K562 (cell line): ENCODE measurements around the gene HSPA2. TPM values are rescaled to one million over a fixed set of nuclear protein-coding genes. Genes with fewer than 3 reads are reported as not detected.

ENCODE experiments used
- BHLHE40 ChIP-seq: IDR thresholded peaks from 2 replicates; pipeline ENCODE4 v1.6.1; 2011; ENCODE audit warnings: low read length, improper control_type of control experiment
- CREM ChIP-seq: IDR thresholded peaks from 2 replicates; pipeline ENCODE4 v1.6.1; 2014; ENCODE audit warnings: antibody characterized with exemption, low read depth
- DPF2 ChIP-seq: fragments of 450-650 bp; IDR thresholded peaks from 2 replicates; pipeline ENCODE4 v1.6.1; 2016
- FIP1L1 ChIP-seq: fragments of 200-400 bp; formaldehyde crosslinking; IDR thresholded peaks from 2 replicates; pipeline ENCODE4 v1.6.1; 2018; ENCODE audit warnings: mild to moderate bottlenecking, low read depth, low read length; ENCODE audit not compliant: poor library complexity, severe bottlenecking
- HDAC8 ChIP-seq: fragments of 450-650 bp; IDR thresholded peaks from 2 replicates; pipeline ENCODE4 v1.6.1; 2016; ENCODE audit warnings: mild to moderate bottlenecking, missing genetic modification characterization, moderate library complexity, missing compliant biosample characterization
- KAT8 ChIP-seq: fragments of 450-650 bp; IDR thresholded peaks from 2 replicates; pipeline ENCODE4 v1.6.1; 2016; ENCODE audit warnings: low read depth, mild to moderate bottlenecking
- KLF16 ChIP-seq: IDR thresholded peaks from 2 replicates; pipeline ENCODE4 v1.6.1; 2016; ENCODE audit warnings: antibody characterized with exemption
- LCOR ChIP-seq: sonication (generic); formaldehyde crosslinking; IDR thresholded peaks from 2 replicates; pipeline ENCODE4 v1.8.0; 2022; ENCODE audit warnings: mild to moderate bottlenecking, missing genetic modification reagents
- MYBL2 ChIP-seq, 2 experiments: fragments of 450-650 bp in 1 of 2; sonication (generic) in 1 of 2; formaldehyde crosslinking in 1 of 2; IDR thresholded peaks; 2 replicates each; pipeline versions ENCODE4 v1.6.1 to v1.8.1; 2017 to 2022; ENCODE audit warnings: borderline replicate concordance in 1 of 2, inconsistent platforms in 1 of 2, low read depth in 1 of 2, mild to moderate bottlenecking in 1 of 2, missing genetic modification reagents in 1 of 2, moderate library complexity in 1 of 2
- NONO ChIP-seq, 2 experiments: fragments of 200-400 bp in 1 of 2; fragments of 450-650 bp in 1 of 2; formaldehyde crosslinking in 1 of 2; IDR thresholded peaks; 2 replicates each; pipeline ENCODE4 v1.6.1; 2017; ENCODE audit warnings: low read depth in 2 of 2, mild to moderate bottlenecking in 2 of 2, moderate library complexity in 2 of 2, low read length in 1 of 2
- PYGO2 ChIP-seq: fragments of 450-650 bp; IDR thresholded peaks from 2 replicates; pipeline ENCODE4 v1.6.1; 2016; ENCODE audit warnings: mild to moderate bottlenecking, missing genetic modification characterization, moderate library complexity, missing compliant biosample characterization
- RBM34 ChIP-seq: fragments of 200-400 bp; formaldehyde crosslinking; IDR thresholded peaks from 2 replicates; pipeline ENCODE4 v1.6.1; 2018; ENCODE audit warnings: low read length, borderline replicate concordance; ENCODE audit not compliant: insufficient read depth
- SP2 ChIP-seq: IDR thresholded peaks from 2 replicates; pipeline ENCODE4 v1.6.1; 2011; ENCODE audit warnings: mild to moderate bottlenecking, low read depth, low read length, moderate library complexity; ENCODE audit not compliant: poor library complexity, severe bottlenecking; ENCODE audit errors: extremely low read depth
- XRCC4 ChIP-seq: IDR thresholded peaks from one replicate; pipeline ENCODE4 v1.6.1; 2011; ENCODE audit not compliant: insufficient read depth, insufficient read length; ENCODE audit errors: extremely low read depth
- ZNF12 ChIP-seq: sonication (generic); formaldehyde crosslinking; IDR thresholded peaks from 2 replicates; pipeline ENCODE4 v1.4.0; 2020; ENCODE audit warnings: mild to moderate bottlenecking, missing genetic modification reagents
- ZNF384 ChIP-seq: IDR thresholded peaks from 2 replicates; pipeline ENCODE4 v1.6.1; 2012; ENCODE audit warnings: low read depth, low read length, improper control_type of control experiment
- polyA plus RNA-seq, 8 experiments: library from polyadenylated mRNA; depleted of rRNA in 4 of 8; stranded (reverse) in 5 of 8; unstranded in 3 of 8; fragments of >200 nt; fragmentation: Nextera tagmentation in 2 of 8; fragmentation: Illumina TruSeq in 1 of 8; extraction: Ambion mirVana in 2 of 8; extraction: Trizol in 1 of 8; gene quantifications; 2 replicates each; pipeline versions ENCODE4 v1.2.1 to v1.2.3, GENCODE V29; 2011 to 2014; ENCODE audit warnings: inconsistent platforms in 1 of 8, missing spikeins in 1 of 8
- total RNA-seq, 7 experiments: library from RNA; depleted of rRNA in 6 of 7; stranded (reverse); fragments of >200 nt in 6 of 7; fragmentation: Illumina TruSeq in 2 of 7; extraction: Trizol in 2 of 7; gene quantifications; 2 replicates each; pipeline versions ENCODE4 v1.2.1 to v1.2.3, GENCODE V29; 2011 to 2021; ENCODE audit warnings: low replicate concordance in 1 of 7
- TF ChIP-seq, protein P1 (sequence below): fragments of 450-650 bp; IDR thresholded peaks from 2 replicates; pipeline ENCODE4 v1.6.1; 2017; ENCODE audit warnings: mild to moderate bottlenecking, moderate library complexity
- TF ChIP-seq, protein P2 (sequence below): sonication (generic); formaldehyde crosslinking; IDR thresholded peaks from 2 replicates; pipeline ENCODE4 v1.5.0; 2020; ENCODE audit warnings: missing genetic modification reagents
- TF ChIP-seq, protein P3 (sequence below): fragments of 450-650 bp; formaldehyde crosslinking; IDR thresholded peaks from 2 replicates; pipeline ENCODE4 v1.4.0; 2022; ENCODE audit warnings: missing genetic modification characterization

HSPA2 gene
- total and polyA plus RNA-seq, 9 of the 15 experiments (the other 6 are each of a cell fraction or from before 2014, with no cell fraction given) = not detected

DNA sequence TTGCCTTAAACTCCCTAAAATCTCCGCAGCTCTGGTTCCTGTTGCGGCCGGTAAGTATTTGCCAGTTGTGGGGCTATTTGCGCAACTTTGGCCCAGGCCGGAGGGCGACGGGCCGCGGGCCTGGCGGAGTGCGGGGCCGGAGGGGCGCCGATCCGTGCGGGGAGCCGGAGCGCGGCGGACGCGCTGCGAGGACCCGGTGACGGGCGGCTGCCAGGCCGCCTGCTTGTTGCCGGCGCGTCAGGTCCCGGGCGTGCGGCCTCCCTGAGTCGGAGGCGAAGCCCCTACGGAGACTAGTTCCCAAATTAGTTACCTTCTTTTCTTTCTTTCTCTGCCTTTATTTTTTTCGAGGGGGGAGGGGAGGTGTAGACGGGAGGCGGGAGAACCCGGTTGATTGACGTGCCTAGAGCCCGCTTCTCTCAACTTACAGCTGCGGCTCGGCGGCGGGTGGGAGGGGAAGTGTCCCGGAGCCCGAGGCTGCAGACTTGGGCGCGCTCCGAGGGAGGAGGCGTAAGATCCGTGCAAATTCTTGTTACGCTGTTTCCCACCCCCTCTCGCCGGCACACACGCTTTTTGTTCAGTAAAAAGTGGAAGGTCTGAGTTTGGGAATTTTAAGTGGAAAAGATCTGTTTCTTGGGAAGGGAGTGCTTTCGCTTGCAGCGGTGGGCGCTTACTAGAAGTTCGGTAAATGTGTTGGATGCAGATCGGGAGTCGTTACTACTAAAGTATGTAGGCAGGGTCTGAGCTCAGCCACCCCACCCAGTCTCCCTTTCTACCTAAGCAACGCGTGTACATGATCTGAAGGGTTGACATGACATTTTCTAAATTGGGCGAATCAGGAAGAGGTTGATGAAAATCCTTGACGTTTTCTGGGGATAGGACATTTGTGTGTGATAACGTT is 35.4 kb upstream of the HSPA2 start (continued):
- TF ChIP-seq, protein P1, sequence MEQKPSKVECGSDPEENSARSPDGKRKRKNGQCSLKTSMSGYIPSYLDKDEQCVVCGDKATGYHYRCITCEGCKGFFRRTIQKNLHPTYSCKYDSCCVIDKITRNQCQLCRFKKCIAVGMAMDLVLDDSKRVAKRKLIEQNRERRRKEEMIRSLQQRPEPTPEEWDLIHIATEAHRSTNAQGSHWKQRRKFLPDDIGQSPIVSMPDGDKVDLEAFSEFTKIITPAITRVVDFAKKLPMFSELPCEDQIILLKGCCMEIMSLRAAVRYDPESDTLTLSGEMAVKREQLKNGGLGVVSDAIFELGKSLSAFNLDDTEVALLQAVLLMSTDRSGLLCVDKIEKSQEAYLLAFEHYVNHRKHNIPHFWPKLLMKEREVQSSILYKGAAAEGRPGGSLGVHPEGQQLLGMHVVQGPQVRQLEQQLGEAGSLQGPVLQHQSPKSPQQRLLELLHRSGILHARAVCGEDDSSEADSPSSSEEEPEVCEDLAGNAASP = no peak
- TF ChIP-seq MYBL2 (IDR thresholded peaks at IDR 0.05; ENCODE audit: low read depth) (no peak), MYBL2 (CRISPR knock-in tag; IDR thresholded peaks at IDR 0.05; ENCODE audit: borderline replicate concordance) (no peak), ZNF12 (CRISPR knock-in tag) (no peak), DPF2 (0 out of 2 replicates have a peak, but pooled peaks have one; percentile 17), KLF16 (no peak), FIP1L1 (peak; percentile 26), PYGO2 (tag) (no peak), NONO (IDR thresholded peaks at IDR 0.05; ENCODE audit: low read depth in 2 of 2, low read length in 1 of 2) (0 out of 4 replicates have a peak, but pooled peaks have one; percentile 2 to 42), LCOR (CRISPR knock-in tag) (no peak), CREM (peak; percentile 3; the same call in 1 of the 2 replicates), XRCC4 (no peak), HDAC8 (0 out of 2 replicates have a peak, but pooled peaks have one; percentile 36), KAT8 (no peak), SP2 (no peak), RBM34 (no peak), ZNF384 (peak; percentile 48; the same call in 1 of the 2 replicates), BHLHE40 (no peak)
- TF ChIP-seq, protein P2, sequence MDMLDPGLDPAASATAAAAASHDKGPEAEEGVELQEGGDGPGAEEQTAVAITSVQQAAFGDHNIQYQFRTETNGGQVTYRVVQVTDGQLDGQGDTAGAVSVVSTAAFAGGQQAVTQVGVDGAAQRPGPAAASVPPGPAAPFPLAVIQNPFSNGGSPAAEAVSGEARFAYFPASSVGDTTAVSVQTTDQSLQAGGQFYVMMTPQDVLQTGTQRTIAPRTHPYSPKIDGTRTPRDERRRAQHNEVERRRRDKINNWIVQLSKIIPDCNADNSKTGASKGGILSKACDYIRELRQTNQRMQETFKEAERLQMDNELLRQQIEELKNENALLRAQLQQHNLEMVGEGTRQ (CRISPR knock-in tag) = no peak
- TF ChIP-seq, protein P3, sequence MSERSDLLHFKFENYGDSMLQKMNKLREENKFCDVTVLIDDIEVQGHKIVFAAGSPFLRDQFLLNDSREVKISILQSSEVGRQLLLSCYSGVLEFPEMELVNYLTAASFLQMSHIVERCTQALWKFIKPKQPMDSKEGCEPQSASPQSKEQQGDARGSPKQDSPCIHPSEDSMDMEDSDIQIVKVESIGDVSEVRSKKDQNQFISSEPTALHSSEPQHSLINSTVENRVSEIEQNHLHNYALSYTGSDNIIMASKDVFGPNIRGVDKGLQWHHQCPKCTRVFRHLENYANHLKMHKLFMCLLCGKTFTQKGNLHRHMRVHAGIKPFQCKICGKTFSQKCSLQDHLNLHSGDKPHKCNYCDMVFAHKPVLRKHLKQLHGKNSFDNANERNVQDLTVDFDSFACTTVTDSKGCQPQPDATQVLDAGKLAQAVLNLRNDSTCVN (CRISPR knock-in tag) = no peak
